Pons (tissue), 1 donor: ENCODE results near the gene TMEM225B.
"Not testable (repeated sequence)": the region's sequence is repeated elsewhere in the genome, so short reads cannot be mapped to it uniquely, and the experiment has no call there.

ENCODE experiments used
- DNase-seq: peaks from one replicate; pipeline ENCODE4 v3.0.0-alpha.2; 2016; ENCODE audit warnings: low spot score

TMEM225B gene

GRCh38 chr7:99623702-99624447 lies 25.8 kb downstream of the TMEM225B start:
- no peak for DNase-seq

- DNase-seq, result no peak
Observed at GRCh38 chr7:99624484-99624883, 26.4 kb downstream of the TMEM225B start.

DNA sequence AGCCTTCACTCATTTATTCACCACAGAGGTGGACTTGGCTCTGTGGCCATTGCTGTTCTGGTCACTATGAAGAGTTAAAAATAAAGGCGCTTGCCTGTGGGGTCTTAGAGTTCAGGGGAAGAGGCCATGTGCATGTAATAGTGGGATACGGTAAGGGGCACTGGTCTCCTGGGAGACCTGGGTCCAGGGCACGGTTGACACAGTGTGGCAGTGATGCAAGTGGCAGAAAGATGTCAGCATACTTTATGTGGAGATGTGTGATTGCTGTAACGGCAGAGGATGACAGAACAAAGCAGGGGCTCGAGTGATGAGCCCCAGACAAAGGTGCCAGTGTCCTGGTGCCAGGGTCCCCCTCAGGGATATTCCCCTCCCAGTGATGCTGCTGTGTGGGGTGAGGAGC lies 27.3 kb downstream of the TMEM225B start:
- DNase-seq, result no peak

DNA sequence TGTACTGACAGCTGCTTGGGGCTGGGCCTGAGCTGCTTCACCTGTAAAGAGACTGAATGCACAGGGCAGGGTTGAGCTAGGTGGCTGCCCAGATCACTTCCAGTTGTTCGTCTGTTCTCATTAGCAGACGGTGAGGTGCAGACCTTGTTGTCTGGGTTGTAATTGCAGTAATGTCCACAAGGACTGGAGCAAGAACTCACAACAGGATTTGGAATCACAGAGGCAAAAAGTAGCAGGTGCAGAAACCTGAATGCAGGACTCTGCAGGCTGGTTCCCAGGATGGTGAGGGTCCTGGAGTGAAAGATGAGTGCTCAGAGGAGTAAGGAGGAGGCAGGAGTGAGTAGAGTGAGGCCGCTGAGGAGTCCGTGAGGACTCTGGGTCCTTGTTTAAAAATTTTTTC lies 27.9 kb downstream of the TMEM225B start:
- no peak for DNase-seq

- no peak for DNase-seq
Observed at GRCh38 chr7:99626661-99627060, 28.6 kb downstream of the TMEM225B start.

DNA sequence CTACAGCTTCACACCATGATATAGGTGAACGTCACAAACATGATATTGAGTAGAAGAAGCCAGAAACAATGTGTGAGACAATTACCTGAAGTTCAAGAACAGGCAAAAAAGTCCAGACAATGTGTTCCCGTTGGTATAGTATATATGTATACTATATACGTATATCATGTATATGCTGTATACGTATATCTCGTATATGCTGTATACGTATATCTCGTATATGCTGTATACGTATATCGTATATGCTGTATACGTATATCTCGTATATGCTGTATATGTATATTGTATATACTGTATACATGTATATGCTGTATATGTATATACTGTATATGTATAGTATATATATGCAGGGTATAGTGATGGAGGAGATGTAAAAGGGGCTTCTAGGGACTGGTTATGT lies 29.4 kb downstream of the TMEM225B start:
- no peak for DNase-seq

DNA sequence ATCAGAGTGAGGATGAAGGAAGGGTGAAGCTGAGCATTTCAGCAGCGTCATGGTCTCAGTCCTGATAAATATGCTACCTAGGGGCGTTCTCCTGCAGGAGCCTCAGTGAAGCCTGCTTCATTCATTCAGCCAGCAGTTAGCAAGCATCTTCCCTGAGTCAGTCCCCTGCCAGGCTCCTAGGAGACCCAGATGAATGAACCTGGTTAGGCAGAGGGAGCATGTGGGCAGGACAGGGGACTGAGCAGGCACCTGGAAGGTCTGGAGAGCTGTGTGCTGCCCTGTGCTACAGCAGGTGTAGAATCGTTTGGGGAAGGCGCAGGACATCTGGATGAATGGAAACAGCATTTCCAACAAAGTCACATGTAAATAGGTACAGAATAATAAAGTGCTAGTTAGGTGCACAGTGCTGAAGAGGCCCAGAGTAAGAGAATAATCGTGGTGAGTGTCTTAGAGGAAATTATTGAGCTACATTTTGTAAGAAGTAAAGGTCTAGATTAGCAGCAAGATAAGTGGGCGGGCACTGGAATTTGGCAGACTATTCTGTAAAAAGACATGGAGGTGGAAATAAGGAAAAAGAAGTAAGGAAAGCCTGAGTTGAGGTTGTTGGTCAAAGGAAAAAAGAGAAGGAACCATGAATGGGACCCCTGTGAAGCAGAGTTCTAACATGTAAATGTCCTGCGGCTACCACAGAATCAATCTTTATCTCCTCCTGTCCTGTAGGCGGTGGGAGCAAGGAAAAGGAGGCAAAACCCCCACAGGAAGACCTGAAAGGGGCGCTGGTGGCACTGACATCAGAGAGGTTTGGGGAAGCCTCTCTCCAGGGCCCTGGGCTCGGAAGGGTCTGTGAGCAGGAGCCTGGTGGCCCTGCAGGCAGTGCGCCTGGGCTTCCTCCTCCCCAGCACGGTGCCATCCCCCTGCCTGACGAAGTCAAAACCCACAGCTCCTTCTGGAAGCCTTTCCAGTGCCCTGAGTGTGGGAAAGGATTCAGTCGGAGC lies 30.7 kb downstream of the TMEM225B start:
- DNase-seq, result no peak

- DNase-seq, result no peak
Observed at GRCh38 chr7:99629643-99630042, 31.6 kb downstream of the TMEM225B start.

DNA sequence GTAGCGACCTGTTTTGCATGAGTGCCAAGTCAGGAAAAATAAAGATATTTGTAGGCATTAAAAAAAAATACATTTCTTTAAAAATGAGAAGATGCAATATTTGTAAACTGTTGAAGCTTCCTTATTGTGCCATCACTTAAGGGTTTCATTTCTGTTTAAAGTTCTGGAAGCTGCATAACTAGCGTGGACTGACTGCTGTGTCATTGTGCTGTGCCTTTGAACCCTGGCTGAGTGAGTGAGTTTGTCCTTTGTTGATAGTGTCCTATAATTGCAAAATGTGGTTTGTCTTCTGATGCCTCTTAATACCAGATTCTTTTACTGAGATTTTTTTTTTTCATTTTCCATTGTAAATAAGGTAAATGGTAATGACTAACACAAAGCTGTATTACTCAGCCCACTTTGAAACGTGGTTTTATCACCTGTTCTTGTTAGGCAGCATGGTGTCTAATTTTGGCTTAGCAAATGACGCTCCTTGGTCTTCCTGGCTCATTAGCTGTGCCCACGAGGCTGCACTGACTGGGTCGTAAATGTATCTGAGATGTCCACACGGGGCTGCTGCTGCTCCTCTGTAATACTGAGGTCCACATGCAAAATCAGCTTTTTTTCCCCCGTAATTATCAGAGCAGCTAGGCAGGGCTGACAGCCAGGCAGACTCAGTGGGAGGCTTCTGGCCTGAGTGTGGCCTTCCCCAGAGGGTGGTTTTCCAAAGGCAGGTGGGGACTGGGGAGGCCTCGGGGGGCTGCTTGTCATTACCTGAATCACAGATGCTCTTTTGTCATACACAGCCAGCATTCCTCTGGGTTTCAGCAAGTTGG lies 33.4 kb downstream of the TMEM225B start:
- DNase-seq, result no peak

DNA sequence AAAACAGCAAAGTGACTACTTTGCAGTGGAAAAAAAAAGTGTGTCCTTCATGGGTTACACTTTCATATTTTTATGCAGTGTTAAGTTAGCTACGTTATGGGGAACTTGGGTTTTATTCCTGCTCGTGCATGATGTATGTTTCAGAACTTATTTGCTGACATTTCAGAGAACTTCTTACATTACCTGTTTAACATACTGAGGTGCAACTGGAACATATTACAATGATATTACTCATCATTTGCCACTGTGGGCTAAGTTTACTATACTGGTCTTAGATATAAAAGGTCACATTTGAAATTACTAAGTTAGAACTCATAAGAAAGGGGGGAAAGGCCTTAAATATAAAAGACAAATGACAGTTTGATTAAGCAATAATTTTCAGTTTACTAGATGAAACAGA lies 39.3 kb downstream of the TMEM225B start:
- DNase-seq, result not testable (repeated sequence)

GRCh38 chr7:99638731-99639130 lies 40.7 kb downstream of the TMEM225B start:
- no peak for DNase-seq

DNA sequence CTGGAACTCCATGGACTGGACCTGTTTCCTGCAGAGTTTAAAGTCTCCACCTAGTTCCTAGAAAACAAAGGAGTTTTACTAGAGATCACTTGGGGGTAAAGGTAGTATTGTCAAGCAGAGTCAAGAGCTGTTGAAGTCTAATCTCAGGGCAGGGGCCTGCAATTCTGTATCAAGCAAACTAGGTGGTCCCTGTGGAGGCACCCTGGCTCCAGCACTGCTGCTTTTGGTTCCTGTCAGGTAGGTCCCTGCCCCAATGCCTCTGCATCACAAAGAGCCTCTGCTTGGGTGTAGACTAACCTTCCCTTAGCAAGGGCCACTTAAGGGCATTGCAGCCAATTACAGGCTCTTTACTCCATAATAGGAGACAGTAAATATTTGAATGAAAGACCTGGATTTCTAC lies 41.2 kb downstream of the TMEM225B start:
- DNase-seq, result no peak

DNA sequence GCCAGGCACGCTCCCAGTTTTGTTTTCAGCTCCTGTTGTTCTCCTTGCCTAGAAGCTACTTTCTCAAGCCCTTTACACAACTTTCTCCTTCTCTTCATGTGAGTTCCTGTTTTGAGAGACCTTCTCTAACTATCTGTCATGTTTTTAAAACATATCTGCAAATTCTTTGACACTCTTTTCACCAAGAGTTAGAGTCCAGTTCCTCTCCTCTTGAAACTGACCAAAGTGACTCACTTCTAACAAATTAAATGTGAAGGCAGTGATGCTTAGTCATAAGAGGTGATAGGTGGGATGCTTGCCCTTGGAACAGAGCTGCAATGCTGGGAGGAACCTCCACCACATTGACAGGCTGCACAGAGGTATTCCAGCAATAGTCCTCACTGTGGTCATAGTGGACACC lies 44.0 kb downstream of the TMEM225B start:
- DNase-seq, result no peak

- no peak for DNase-seq
Observed at GRCh38 chr7:99643464-99643863, 45.4 kb downstream of the TMEM225B start.

GRCh38 chr7:99644431-99644830 lies 46.4 kb downstream of the TMEM225B start:
- DNase-seq, result no peak

DNA sequence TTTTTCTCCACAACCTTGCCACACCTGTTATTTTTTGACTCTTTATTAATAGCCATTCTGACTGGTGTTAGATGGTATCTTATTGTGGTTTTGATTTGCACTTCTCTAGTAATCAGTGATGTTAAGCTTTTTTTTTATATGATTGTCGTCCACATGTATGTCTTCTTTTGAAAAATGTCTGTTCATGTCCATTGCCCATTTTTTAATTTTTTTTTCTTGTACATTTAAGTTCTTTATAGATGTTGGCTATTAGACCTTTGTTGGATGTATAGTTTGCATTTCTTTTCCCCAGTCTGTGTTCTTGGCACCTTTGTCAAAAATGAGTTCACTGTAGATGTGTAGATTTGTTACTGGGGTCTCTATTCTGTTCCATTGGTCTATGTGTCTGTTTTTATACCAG lies 47.5 kb downstream of the TMEM225B start:
- no peak for DNase-seq

DNA sequence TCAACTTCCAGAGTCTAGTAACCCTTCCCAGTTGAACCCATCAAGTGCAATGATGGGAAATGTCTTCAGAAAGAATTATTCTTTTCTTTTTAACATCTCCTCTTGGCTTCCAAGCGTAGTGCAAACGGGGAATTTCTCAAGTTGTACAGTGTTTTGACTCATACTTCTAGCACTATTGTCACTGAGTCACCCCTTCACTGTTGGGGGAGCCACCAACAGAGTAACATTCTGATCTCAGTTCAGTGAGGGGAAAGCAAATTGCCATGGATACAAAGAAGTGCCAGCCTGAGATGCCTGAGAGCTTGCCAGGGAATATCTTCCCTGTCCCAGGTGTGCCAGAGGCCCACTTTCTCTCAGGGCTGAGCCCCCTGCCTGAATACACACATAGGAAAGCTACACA lies 50.8 kb downstream of the TMEM225B start:
- no peak for DNase-seq

- DNase-seq, result no peak
Observed at GRCh38 chr7:99651290-99651689, 53.2 kb downstream of the TMEM225B start.

- DNase-seq, result no peak
Observed at GRCh38 chr7:99652671-99653070, 54.6 kb downstream of the TMEM225B start.

DNA sequence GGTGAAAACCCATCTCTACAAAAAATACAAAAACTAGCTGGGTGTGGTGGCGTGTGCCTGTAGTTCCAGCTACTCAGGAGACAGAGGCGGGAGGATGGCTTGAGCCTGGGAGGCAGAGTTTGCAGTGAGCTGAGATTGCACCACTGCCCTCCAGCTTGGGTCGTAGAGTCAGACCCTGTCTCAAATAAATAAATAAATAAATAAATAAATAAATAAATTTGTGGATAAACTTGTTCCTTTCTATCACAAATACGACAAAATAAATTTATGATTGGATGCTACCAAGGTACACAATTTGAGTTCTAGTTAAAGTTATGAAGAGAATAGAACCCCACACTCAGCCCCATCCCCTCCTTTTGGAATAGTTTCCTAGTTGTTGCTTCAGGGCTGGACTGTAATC lies 55.2 kb downstream of the TMEM225B start:
- DNase-seq, result not testable (repeated sequence)

DNA sequence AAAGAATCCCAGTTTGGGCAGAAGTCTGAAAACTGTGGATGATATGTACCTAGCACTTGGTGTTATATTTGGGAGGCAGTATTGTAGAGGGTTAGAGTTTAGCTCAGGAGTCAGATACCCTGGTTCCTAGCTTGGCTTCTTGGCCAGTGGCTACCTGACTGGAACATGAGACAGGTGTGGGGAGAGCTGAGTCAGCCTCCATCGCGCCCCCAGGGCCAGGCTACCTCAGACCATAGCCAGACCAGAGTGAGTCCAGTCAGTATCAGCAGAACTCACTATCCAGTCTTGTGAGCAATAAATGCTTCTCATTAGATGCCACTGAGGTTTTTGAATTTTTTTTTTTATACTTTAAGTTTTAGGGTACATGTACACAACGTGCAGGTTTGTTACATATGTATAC lies 55.7 kb downstream of the TMEM225B start:
- no peak for DNase-seq

DNA sequence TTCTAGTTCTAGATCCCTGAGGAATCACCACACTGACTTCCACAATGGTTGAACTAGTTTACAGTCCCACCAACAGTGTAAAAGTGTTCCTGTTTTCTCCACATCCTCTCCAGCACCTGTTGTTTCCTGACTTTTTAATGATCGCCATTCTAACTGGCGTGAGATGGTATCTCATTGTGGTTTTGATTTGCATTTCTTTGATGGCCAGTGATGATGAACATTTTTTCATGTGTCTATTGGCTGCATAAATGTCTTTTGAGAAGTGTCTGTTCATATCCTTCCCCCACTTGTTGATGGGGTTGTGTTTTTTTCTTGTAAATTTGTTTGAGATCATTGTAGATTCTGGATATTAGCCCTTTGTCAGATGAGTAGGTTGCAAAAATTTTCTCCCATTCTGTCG lies 56.6 kb downstream of the TMEM225B start:
- DNase-seq, result not testable (repeated sequence)
